Astrocyte (in vitro differentiated cells and primary cell): ENCODE data around the gene DDAH1.

Experiments used
- CTCF ChIP-seq: IDR thresholded peaks from 2 replicates; pipeline ENCODE4 v1.5.1; 2011; ENCODE audit warnings: low read depth, mild to moderate bottlenecking, inconsistent platforms, low read length, moderate library complexity; ENCODE audit not compliant: insufficient read depth
- EZH2 ChIP-seq: IDR thresholded peaks from 2 replicates; pipeline ENCODE4 v1.6.1; 2012; ENCODE audit warnings: mild to moderate bottlenecking, low read length, inconsistent platforms; ENCODE audit not compliant: insufficient read depth

- TF ChIP-seq CTCF (no peak), EZH2 (no peak)
These were observed 801 bp upstream of the DDAH1 start for GRCh38 chr1:85465786-85466134.
